Suprapubic skin (tissue), 4 donors: ENCODE results near the gene UBD. TPM values are rescaled to one million over a fixed set of nuclear protein-coding genes. Genes with fewer than 3 reads are reported as not detected.

ENCODE experiments used
- DNase-seq, 2 donors: peaks; one replicate each; pipeline ENCODE4 v3.0.0-alpha.2; 2019; ENCODE audit warnings: low spot score in 2 of 2
- H3K27ac ChIP-seq: fragments of 200-600 bp; sonication (generic); one replicate; pipeline ENCODE4 v1.5.1; 2019
- H3K27me3 ChIP-seq: fragments of 200-600 bp; sonication (generic); one replicate; pipeline ENCODE4 v1.5.1; 2019
- H3K36me3 ChIP-seq: fragments of 200-600 bp; sonication (generic); one replicate; pipeline ENCODE4 v1.5.1; 2019
- H3K4me1 ChIP-seq: fragments of 200-600 bp; sonication (generic); one replicate; pipeline ENCODE4 v1.5.1; 2019
- H3K4me3 ChIP-seq: fragments of 200-600 bp; sonication (generic); one replicate; pipeline ENCODE4 v1.5.1; 2019; ENCODE audit warnings: mild to moderate bottlenecking
- H3K9me3 ChIP-seq: fragments of 200-600 bp; sonication (generic); one replicate; pipeline ENCODE4 v1.5.1; 2019
- EP300 ChIP-seq: sonication (generic); formaldehyde crosslinking; IDR thresholded peaks from one replicate; pipeline ENCODE4 v1.6.1; 2017; ENCODE audit warnings: antibody characterized with exemption
- POLR2A ChIP-seq, 2 donors: fragments of 450-650 bp; IDR thresholded peaks; one replicate each; pipeline ENCODE4 v1.6.1; 2017; ENCODE audit warnings: antibody characterized with exemption in 2 of 2, mild to moderate bottlenecking in 2 of 2, moderate library complexity in 2 of 2
- POLR2AphosphoS5 ChIP-seq, 3 donors: sonication (generic); formaldehyde crosslinking; IDR thresholded peaks; one replicate each; pipeline ENCODE4 v1.6.1; 2017; ENCODE audit warnings: antibody characterized with exemption in 3 of 3
- WGBS: methylation state at CpG from one replicate; pipeline ENCODE4 v1.1.5; 2018; 5-methylcytosine and 5-hydroxymethylcytosine counted together
- total RNA-seq, 4 donors: library from RNA; depleted of rRNA; stranded (reverse); fragments of >200 nt; gene quantifications; one replicate each; pipeline ENCODE4 v1.1.0, GENCODE V29; 2016
- TF ChIP-seq, protein P1 (sequence below), 2 donors: fragments of 200-600 bp in 1 of 2; fragments of 450-650 bp in 1 of 2; sonication (generic) in 1 of 2; IDR thresholded peaks; one replicate each; pipeline ENCODE4 v1.5.1; 2016 to 2019; ENCODE audit warnings: antibody characterized with exemption in 2 of 2, mild to moderate bottlenecking in 1 of 2, moderate library complexity in 1 of 2

The UBD gene
- not detected for total RNA-seq

DNA sequence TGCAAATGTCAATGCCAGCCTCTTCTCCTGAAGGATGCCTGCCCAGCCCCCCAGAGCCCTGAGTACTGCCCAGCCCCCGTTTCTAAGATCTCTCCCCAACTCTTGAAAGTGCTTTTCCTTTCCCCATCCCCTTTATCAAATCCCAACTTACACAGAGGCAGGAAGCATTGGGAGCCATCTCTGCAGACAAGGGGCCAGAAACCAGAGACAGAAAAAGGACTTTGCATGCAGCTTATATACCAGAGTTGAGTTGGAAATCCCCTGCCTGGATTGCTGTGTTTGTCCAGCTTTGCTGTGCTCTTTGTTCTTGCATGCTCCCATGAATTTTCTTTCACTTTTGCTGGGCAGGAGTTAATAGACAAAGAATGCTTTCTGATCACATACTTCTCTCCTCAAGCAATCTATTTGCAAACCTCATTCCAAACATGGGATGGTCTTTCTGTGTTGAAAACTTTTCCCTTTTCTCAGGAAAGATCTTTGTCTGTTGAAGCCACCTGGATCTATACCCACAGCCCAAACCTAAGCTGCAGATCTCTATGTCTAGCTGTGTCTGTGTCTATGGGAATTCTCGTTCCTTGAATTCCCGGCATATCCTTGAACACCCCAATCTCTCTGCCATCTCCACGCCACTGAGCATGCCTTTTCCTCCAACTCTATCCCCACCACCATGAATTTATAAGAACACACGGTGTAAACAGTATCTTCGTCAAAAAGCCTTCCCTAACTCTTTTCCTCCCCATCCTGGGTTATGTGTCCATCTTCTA is at the start of gene UBD:
Gene UBD, minus strand, starts transcription at position 209 of the 764 bp plus-strand sequence. Its CDS starts 31 bp downstream, at position 178.
- Histone ChIP-seq H3K27ac (no peak within 1 kb of the TSS), H3K9me3 (no peaks in the 10 kb centered on the region), H3K4me1 (no peaks in the 10 kb centered on the region), H3K36me3 (no peaks in the 10 kb centered on the region), H3K4me3 (no peak within 1 kb of the TSS), H3K27me3 (peaks cover 34% of the 10 kb centered on the region)
- 84% methylated on average over 6 of the region's 6 CpGs for WGBS
- DNase-seq, result no peak
- TF ChIP-seq POLR2A (IDR thresholded peaks at IDR 0.05) (no peak), POLR2AphosphoS5 (IDR thresholded peaks at IDR 0.05) (no peak), EP300 (no peak)
- TF ChIP-seq, protein P1, sequence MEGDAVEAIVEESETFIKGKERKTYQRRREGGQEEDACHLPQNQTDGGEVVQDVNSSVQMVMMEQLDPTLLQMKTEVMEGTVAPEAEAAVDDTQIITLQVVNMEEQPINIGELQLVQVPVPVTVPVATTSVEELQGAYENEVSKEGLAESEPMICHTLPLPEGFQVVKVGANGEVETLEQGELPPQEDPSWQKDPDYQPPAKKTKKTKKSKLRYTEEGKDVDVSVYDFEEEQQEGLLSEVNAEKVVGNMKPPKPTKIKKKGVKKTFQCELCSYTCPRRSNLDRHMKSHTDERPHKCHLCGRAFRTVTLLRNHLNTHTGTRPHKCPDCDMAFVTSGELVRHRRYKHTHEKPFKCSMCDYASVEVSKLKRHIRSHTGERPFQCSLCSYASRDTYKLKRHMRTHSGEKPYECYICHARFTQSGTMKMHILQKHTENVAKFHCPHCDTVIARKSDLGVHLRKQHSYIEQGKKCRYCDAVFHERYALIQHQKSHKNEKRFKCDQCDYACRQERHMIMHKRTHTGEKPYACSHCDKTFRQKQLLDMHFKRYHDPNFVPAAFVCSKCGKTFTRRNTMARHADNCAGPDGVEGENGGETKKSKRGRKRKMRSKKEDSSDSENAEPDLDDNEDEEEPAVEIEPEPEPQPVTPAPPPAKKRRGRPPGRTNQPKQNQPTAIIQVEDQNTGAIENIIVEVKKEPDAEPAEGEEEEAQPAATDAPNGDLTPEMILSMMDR (IDR thresholded peaks at IDR 0.05), result no peak

DNA sequence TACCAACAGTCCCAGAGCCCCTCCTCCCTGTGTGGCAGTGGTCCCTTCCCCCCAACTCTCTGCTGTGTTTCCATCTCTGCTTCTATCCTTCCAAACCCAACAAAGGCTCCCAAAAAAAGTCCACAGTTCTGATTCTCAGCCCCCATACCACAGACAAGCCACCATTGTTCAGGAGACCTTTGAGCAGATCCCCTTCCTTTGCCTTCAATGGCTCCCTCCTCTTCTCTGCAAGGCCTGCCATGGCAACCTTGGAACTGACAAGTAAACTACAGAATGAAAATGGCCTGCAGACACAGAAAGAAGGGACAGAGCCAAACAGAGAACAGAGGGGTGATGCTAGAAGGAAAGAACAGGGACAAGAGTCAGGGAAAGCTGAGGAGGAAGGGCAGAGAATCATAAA is 48.6 kb upstream of the UBD start:
- TF ChIP-seq POLR2A (IDR thresholded peaks at IDR 0.05) (no peak), POLR2AphosphoS5 (IDR thresholded peaks at IDR 0.05) (no peak), EP300 (no peak)
- TF ChIP-seq, protein P1 (IDR thresholded peaks at IDR 0.05), result no peak
- Histone ChIP-seq H3K36me3 (peaks cover 91% of the 10 kb centered on the region), H3K9me3 (no peaks in the 10 kb centered on the region), H3K27me3 (no peaks in the 10 kb centered on the region), H3K4me1 (no peaks in the 10 kb centered on the region), H3K27ac (no peak overlapping the region), H3K4me3 (no peak overlapping the region)
- no peak for DNase-seq

DNA sequence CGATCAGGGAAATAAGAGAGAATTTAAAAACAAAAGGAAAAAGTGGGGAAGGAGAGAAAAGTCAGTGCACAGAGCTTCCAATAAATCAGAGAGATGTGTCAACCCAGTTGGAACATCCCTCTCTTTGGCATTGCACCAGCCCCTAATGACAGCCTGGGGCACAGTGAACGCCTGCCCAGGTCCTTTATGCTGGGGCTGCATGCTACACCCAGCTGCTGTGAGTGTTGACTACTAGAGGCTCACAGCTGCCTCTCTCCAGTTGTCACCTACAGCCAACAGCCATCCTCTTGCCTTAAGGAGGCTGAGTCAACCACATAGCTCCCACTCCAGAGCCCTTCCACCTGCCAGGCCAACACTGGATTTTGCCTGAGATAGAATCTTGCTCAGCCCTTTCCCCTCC is 44.4 kb upstream of the UBD start:
- H3K36me3 ChIP-seq, result peaks cover 60% of the 10 kb centered on the region

DNA sequence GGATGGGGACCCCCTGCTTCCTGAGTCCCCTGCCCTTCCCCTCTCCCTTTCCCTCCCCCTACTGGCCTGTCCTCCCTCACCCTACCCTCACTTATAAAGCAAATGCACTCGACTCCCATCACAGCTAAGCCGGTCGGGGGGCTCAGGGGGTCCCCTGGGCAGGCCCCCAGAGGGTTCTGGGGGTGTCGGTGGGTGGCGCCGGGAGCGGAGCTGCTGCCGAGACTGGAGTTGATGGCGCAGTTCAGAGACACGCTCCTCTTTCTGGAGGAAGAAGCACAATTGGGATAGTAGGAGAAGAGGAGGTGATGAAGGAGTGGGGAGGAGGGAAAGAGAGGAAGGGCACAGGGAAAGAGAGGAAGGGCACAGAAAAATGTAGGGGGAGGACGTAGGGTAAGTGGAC is 43.9 kb upstream of the UBD start:
- no peak for DNase-seq
- H3K36me3 ChIP-seq, result peaks cover 56% of the 10 kb centered on the region
- H3K27me3 ChIP-seq, result no peaks in the 10 kb centered on the region
- H3K4me1 ChIP-seq, result no peaks in the 10 kb centered on the region
- H3K4me3 ChIP-seq, result no peak overlapping the region
- no peak overlapping the region for H3K27ac ChIP-seq
- no peaks in the 10 kb centered on the region for H3K9me3 ChIP-seq
- WGBS, result 82% methylated on average over 11 of the region's 11 CpGs
- no peak for TF ChIP-seq EP300
- TF ChIP-seq POLR2AphosphoS5 (IDR thresholded peaks at IDR 0.05), result no peak
- TF ChIP-seq, protein P1 (IDR thresholded peaks at IDR 0.05), result no peak
- TF ChIP-seq POLR2A (IDR thresholded peaks at IDR 0.05), result no peak

More for the DNA sequence above, 44.4 kb upstream of the UBD start:
- Histone ChIP-seq H3K4me1 (no peaks in the 10 kb centered on the region), H3K27ac (no peak overlapping the region), H3K9me3 (no peaks in the 10 kb centered on the region), H3K27me3 (no peaks in the 10 kb centered on the region), H3K4me3 (no peak overlapping the region)
- TF ChIP-seq EP300 (no peak), POLR2A (IDR thresholded peaks at IDR 0.05) (no peak), POLR2AphosphoS5 (IDR thresholded peaks at IDR 0.05) (no peak)
- TF ChIP-seq, protein P1 (IDR thresholded peaks at IDR 0.05), result no peak
- 60% methylated on average over 2 of the region's 2 CpGs for WGBS
- DNase-seq, result no peak

DNA sequence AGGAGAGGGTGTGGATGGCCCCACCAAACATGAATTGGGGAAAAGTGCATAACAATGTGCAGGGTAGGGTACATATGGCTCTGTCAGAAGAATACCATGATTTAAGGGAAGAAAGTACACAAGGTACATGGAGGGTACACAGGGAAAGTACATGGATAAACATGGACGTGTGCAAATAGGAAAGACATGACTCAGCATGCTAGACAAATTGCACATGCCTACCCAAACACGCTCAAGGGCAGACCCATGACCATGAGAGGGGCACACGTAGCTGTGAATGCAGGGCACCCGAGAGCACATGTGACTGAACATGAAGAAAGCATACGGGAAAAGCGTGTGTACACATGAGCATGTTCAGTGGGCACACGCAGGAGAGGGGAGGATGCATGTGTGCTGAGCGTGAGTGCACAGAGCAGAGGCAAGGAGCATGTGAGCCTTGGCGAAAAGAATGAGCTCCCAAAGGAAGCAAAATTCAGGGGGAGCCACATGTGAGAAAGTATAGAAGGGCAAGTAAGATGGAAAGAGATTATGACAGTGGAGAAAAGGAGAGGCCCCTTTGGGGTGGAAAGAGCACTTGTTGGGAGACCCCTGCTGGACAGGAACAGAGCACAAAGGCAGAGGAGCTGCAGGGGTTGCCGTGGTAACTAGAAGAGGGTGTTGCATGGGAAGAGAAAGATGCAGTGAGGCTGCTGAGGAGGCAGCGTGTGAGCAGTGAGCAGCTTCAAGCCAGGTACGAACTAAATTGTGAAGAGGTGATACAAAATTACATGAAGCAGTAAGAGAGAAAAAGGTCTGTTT is 43.2 kb upstream of the UBD start:
- H3K36me3 ChIP-seq, result peaks cover 49% of the 10 kb centered on the region
- WGBS, result 86% methylated on average over 12 of the region's 12 CpGs
- DNase-seq, result no peak
- H3K9me3 ChIP-seq, result no peaks in the 10 kb centered on the region
- no peak overlapping the region for H3K27ac ChIP-seq
- TF ChIP-seq, protein P1 (IDR thresholded peaks at IDR 0.05), result no peak
- TF ChIP-seq POLR2AphosphoS5 (IDR thresholded peaks at IDR 0.05) (no peak), POLR2A (IDR thresholded peaks at IDR 0.05) (no peak), EP300 (no peak)
- no peaks in the 10 kb centered on the region for H3K27me3 ChIP-seq
- no peaks in the 10 kb centered on the region for H3K4me1 ChIP-seq
- no peak overlapping the region for H3K4me3 ChIP-seq
